B cell (primary cell): Measurements from ENCODE around the gene CACNA1G. TPM values are rescaled to one million over a fixed set of nuclear protein-coding genes. Genes with fewer than 3 reads are reported as not detected.

Source experiments
- ATAC-seq: fragments of 200-7000 bp; cut with Tn5 transposase; one replicate; pipeline ENCODE4 v1.10.0; 2021; ENCODE audit warnings: low read depth, mild to moderate bottlenecking, moderate number of reproducible peaks, moderate library complexity
- CTCF ChIA-PET: fragments of 350-600 bp; sonication (Branson Sonifier 250); formaldehyde crosslinking; loops from one replicate; lab custom pipeline; 2021; ENCODE audit warnings: antibody characterized with exemption, inconsistent platforms; lab: Charles Lee
- POLR2A ChIA-PET: fragments of 350-600 bp; sonication (Branson Sonifier 250); formaldehyde crosslinking; loops from one replicate; lab custom pipeline; 2021; ENCODE audit warnings: antibody characterized with exemption; lab: Charles Lee
- DNase-seq: peaks from one replicate; pipeline ENCODE4 v3.0.0; 2013
- H2AFZ ChIP-seq: 2 replicates; pipeline ENCODE4 v1.6.1; 2012; ENCODE audit warnings: mild to moderate bottlenecking, low read depth, low read length; ENCODE audit not compliant: insufficient read depth, poor library complexity, severe bottlenecking
- H3K27ac ChIP-seq, 2 donors: 1 replicate in 1 of 2; 2 replicates in 1 of 2; pipeline ENCODE4 v1.5.1; 2012 to 2013; ENCODE audit warnings: low read length in 2 of 2, mild to moderate bottlenecking in 2 of 2, moderate library complexity in 1 of 2
- H3K27me3 ChIP-seq, 4 experiments: fragments of 200-600 bp in 1 of 4; sonication (generic) in 1 of 4; replicated peaks in 1 of 4; 1 replicate in 2 of 4; 2 replicates in 2 of 4; pipeline versions ENCODE4 v1.6.1 to v1.7.0; 2013 to 2016; ENCODE audit warnings: low read length in 3 of 4, mild to moderate bottlenecking in 2 of 4, mixed read lengths in 1 of 4, moderate library complexity in 1 of 4; ENCODE audit not compliant: insufficient read depth in 4 of 4, control insufficient read depth in 3 of 4; ENCODE audit errors: control extremely low read depth in 1 of 4
- H3K36me3 ChIP-seq, 2 experiments: replicated peaks in 1 of 2; 1 replicate in 1 of 2; 2 replicates in 1 of 2; pipeline versions ENCODE4 v1.6.1 to v1.7.1; 2013; ENCODE audit warnings: low read length in 1 of 2; ENCODE audit not compliant: insufficient read depth in 2 of 2, control insufficient read depth in 1 of 2; ENCODE audit errors: control extremely low read depth in 1 of 2, extremely low read depth in 1 of 2
- H3K4me1 ChIP-seq, 2 donors: fragments of 200-600 bp in 1 of 2; sonication (generic) in 1 of 2; 1 replicate in 1 of 2; 2 replicates in 1 of 2; pipeline versions ENCODE4 v1.5.1 to v1.6.1; 2013 to 2017; ENCODE audit warnings: low read length in 2 of 2; ENCODE audit not compliant: control insufficient read depth in 2 of 2, insufficient read depth in 2 of 2
- H3K4me2 ChIP-seq: replicated peaks from 2 replicates; pipeline ENCODE3; 2012; ENCODE audit warnings: mild to moderate bottlenecking, low read depth, low read length; ENCODE audit not compliant: poor library complexity, severe bottlenecking
- H3K4me3 ChIP-seq, 5 experiments: fragments of 200-600 bp in 1 of 5; sonication (generic) in 1 of 5; 1 replicate in 3 of 5; 2 replicates in 2 of 5; pipeline versions ENCODE4 v1.5.1 to v1.7.0; 2011 to 2016; ENCODE audit warnings: low read length in 4 of 5, mild to moderate bottlenecking in 4 of 5, low read depth in 2 of 5, control low read depth in 1 of 5, moderate library complexity in 1 of 5; ENCODE audit not compliant: insufficient read depth in 1 of 5; ENCODE audit errors: control extremely low read depth in 1 of 5, extremely low read depth in 1 of 5
- H3K79me2 ChIP-seq: fragments of 200-600 bp; sonication (generic); one replicate; pipeline ENCODE4 v1.6.0; 2016; ENCODE audit warnings: low read length; ENCODE audit not compliant: control insufficient read depth, insufficient read depth
- H3K9ac ChIP-seq: fragments of 200-600 bp; sonication (generic); 2 replicates; pipeline ENCODE4 v1.6.1; 2017; ENCODE audit warnings: mild to moderate bottlenecking, low read length, moderate library complexity
- H3K9me3 ChIP-seq, 3 donors: one replicate each; pipeline versions ENCODE4 v1.6.1 to v1.7.1; 2013; ENCODE audit warnings: low read length in 2 of 3; ENCODE audit not compliant: control insufficient read depth in 2 of 3, insufficient read depth in 1 of 3; ENCODE audit errors: control extremely low read depth in 1 of 3
- H4K20me1 ChIP-seq: 2 replicates; pipeline ENCODE4 v1.6.0; 2012; ENCODE audit warnings: mild to moderate bottlenecking, low read length; ENCODE audit not compliant: insufficient read depth, control insufficient read depth, poor library complexity, severe bottlenecking
- H3K27ac Mint-ChIP-seq: one replicate; pipeline ENCODE4 v1.8.0; 2021; ENCODE audit warnings: mixed read lengths
- H3K27me3 Mint-ChIP-seq: one replicate; pipeline ENCODE4 v1.8.0; 2021; ENCODE audit warnings: mixed read lengths
- H3K4me1 Mint-ChIP-seq: one replicate; pipeline ENCODE4 v1.8.0; 2021; ENCODE audit warnings: mixed read lengths
- H3K4me3 Mint-ChIP-seq: one replicate; pipeline ENCODE4 v1.8.0; 2021; ENCODE audit warnings: mixed read lengths
- H3K9me3 Mint-ChIP-seq: one replicate; pipeline ENCODE4 v1.8.0; 2022; ENCODE audit warnings: mixed read lengths; ENCODE audit not compliant: insufficient read depth
- EZH2 ChIP-seq: IDR thresholded peaks from 2 replicates; pipeline ENCODE4 v1.6.1; 2012; ENCODE audit warnings: borderline replicate concordance, low read depth, mild to moderate bottlenecking, moderate library complexity, low read length; ENCODE audit not compliant: insufficient read depth, poor library complexity, severe bottlenecking
- WGBS: methylation state at CpG from one replicate; pipeline ENCODE4 v1.1.5; 2013; ENCODE audit warnings: missing lambda C conversion rate; ENCODE audit not compliant: insufficient coverage; 5-methylcytosine and 5-hydroxymethylcytosine counted together
- intact Hi-C: fragments of 100-400 bp; cut with micrococcal nuclease; formaldehyde crosslinking; loops from one replicate; pipeline ENCODE4 v1.10.0; 2022
- polyA plus RNA-seq: library from polyadenylated mRNA; depleted of rRNA; stranded (reverse); fragments of >200 nt; gene quantifications from 2 replicates; pipeline ENCODE4 v1.2.3, GENCODE V29; 2012
- total RNA-seq, 2 donors: library from RNA; stranded (reverse); fragments of 120-200 nt in 1 of 2; gene quantifications; 1 replicate in 1 of 2; 2 replicates in 1 of 2; pipeline versions ENCODE4 v1.2.3 to v1.2.4, GENCODE V29; 2013 to 2022
- TF ChIP-seq, protein P1 (sequence below): fragments of 200-600 bp; IDR thresholded peaks from one replicate; pipeline ENCODE4 v1.8.0; 2022; ENCODE audit warnings: antibody characterized with exemption, mild to moderate bottlenecking

The CACNA1G gene
- total and polyA plus RNA-seq, 2 donors (not counting 1 experiment from before 2014, with no cell fraction given) = 0.12 TPM; not detected in 1

DNA sequence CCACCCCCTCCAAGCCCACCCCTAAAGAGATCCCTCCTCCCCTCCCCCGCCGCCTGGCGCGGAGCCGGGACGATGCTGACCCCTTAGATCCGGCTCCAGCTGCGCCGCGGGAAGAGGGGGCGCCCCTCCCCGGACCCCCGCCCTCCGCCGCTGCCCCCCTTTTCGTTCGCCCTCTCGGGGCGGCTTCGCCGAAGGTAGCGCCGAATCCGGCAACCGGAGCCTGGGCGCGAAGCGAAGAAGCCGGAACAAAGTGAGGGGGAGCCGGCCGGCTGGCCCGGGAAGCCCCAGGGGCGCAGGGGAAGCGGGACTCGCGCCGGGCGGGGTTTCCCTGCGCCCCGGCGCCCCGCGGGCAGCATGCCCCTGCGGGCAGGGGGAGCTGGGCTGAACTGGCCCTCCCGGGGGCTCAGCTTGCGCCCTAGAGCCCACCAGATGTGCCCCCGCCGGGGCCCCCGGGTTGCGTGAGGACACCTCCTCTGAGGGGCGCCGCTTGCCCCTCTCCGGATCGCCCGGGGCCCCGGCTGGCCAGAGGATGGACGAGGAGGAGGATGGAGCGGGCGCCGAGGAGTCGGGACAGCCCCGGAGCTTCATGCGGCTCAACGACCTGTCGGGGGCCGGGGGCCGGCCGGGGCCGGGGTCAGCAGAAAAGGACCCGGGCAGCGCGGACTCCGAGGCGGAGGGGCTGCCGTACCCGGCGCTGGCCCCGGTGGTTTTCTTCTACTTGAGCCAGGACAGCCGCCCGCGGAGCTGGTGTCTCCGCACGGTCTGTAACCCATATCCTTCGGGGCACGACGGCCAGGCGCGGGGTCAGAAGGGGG is 623 bp downstream of the CACNA1G start:
- peak; percentile 10 for ATAC-seq
- H3K4me3 ChIP-seq = peak overlapping the region in 4 of 5 experiments; percentile 13 to 70 (median 60)
- WGBS = 2% methylated on average over 80 of the region's 88 CpGs
- H3K9me3 ChIP-seq = peaks cover 0 to 27% (median 0%) of the 10 kb centered on the region in 3 donors
- H3K4me1 Mint-ChIP-seq = peaks cover 35% of the 10 kb centered on the region
- ChIA-PET CTCF (interaction anchor here (1.0 to 1.4 kb wide), 2 partner anchors 14 kb away, joined by 4 read pairs; partner anchors contain the start of gene SPATA20), POLR2A (no interaction called here)
- peaks cover 8% of the 10 kb centered on the region for H4K20me1 ChIP-seq
- intact Hi-C loops = loop anchor here (1.0 to 5.0 kb wide), 4 partner anchors 14 to 306 kb away; partner anchors contain the start of genes ANKRD40, SPATA20 and TOB1
- H3K9ac ChIP-seq = peak overlapping the region; percentile 71
- peak overlapping the region; percentile 64 for H2AFZ ChIP-seq
- peaks cover 0 to 88% (median 42%) of the 10 kb centered on the region in 4 experiments for H3K27me3 ChIP-seq
- TF ChIP-seq, protein P1, sequence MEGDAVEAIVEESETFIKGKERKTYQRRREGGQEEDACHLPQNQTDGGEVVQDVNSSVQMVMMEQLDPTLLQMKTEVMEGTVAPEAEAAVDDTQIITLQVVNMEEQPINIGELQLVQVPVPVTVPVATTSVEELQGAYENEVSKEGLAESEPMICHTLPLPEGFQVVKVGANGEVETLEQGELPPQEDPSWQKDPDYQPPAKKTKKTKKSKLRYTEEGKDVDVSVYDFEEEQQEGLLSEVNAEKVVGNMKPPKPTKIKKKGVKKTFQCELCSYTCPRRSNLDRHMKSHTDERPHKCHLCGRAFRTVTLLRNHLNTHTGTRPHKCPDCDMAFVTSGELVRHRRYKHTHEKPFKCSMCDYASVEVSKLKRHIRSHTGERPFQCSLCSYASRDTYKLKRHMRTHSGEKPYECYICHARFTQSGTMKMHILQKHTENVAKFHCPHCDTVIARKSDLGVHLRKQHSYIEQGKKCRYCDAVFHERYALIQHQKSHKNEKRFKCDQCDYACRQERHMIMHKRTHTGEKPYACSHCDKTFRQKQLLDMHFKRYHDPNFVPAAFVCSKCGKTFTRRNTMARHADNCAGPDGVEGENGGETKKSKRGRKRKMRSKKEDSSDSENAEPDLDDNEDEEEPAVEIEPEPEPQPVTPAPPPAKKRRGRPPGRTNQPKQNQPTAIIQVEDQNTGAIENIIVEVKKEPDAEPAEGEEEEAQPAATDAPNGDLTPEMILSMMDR = no peak
- peak; percentile 98 for TF ChIP-seq EZH2
- H3K4me2 ChIP-seq = peak overlapping the region; percentile 99
- no peaks in the 10 kb centered on the region for H3K36me3 ChIP-seq
- peaks cover 34 to 40% of the 10 kb centered on the region in 2 donors for H3K4me1 ChIP-seq
- H3K79me2 ChIP-seq = no peaks in the 10 kb centered on the region
- no peak overlapping the region for H3K27ac ChIP-seq
- H3K27me3 Mint-ChIP-seq = peaks cover 36% of the 10 kb centered on the region
- peak overlapping the region; percentile 29 for H3K4me3 Mint-ChIP-seq
- no peak overlapping the region for H3K27ac Mint-ChIP-seq
- DNase-seq = peak; percentile 64
- H3K9me3 Mint-ChIP-seq = no peaks in the 10 kb centered on the region
